Upper lobe of right lung (tissue), 1 donor: ENCODE data around the gene PLCZ1. TPM values are rescaled to one million over a fixed set of nuclear protein-coding genes. Genes with fewer than 3 reads are reported as not detected.

Experiments used
- ATAC-seq: fragments of 200-7000 bp; cut with Tn5 transposase; one replicate; pipeline ENCODE4 v1.9.1; 2020; ENCODE audit warnings: mild to moderate bottlenecking, moderate library complexity
- DNase-seq: peaks from one replicate; pipeline ENCODE4 v3.0.0-alpha.2; 2020
- H3K27ac ChIP-seq: fragments of 200-600 bp; one replicate; pipeline ENCODE4 v1.8.0; 2022
- H3K27me3 ChIP-seq: fragments of 200-600 bp; one replicate; pipeline ENCODE4 v1.8.0; 2022; ENCODE audit warnings: mild to moderate bottlenecking
- H3K36me3 ChIP-seq: fragments of 200-600 bp; one replicate; pipeline ENCODE4 v1.8.0; 2022
- H3K4me1 ChIP-seq: fragments of 200-600 bp; one replicate; pipeline ENCODE4 v1.8.0; 2022
- H3K4me3 ChIP-seq: fragments of 200-600 bp; one replicate; pipeline ENCODE4 v1.8.0; 2022; ENCODE audit warnings: mild to moderate bottlenecking
- H3K9me3 ChIP-seq: fragments of 200-600 bp; one replicate; pipeline ENCODE4 v1.8.0; 2022
- intact Hi-C: fragments of 100-400 bp; cut with DNase I; formaldehyde crosslinking; loops from one replicate; pipeline ENCODE4 v1.11.0; 2022
- total RNA-seq: library from RNA; stranded (reverse); fragmentation: NEBNext Ultra II Directional; extraction: Animal tissue kit (Norgen Biotek cat#: 25700); gene quantifications from one replicate; pipeline ENCODE4 v1.2.1, GENCODE V29; 2021
- TF ChIP-seq, protein P1 (sequence below): fragments of 200-600 bp; IDR thresholded peaks from one replicate; pipeline ENCODE4 v1.8.0; 2022; ENCODE audit warnings: antibody characterized with exemption
- donor health status: DM: no; HTN: yes; CAD: no; lungs with severe emphysema.

The PLCZ1 gene
- total RNA-seq, 1 donor from 2014 or later: not detected

DNA sequence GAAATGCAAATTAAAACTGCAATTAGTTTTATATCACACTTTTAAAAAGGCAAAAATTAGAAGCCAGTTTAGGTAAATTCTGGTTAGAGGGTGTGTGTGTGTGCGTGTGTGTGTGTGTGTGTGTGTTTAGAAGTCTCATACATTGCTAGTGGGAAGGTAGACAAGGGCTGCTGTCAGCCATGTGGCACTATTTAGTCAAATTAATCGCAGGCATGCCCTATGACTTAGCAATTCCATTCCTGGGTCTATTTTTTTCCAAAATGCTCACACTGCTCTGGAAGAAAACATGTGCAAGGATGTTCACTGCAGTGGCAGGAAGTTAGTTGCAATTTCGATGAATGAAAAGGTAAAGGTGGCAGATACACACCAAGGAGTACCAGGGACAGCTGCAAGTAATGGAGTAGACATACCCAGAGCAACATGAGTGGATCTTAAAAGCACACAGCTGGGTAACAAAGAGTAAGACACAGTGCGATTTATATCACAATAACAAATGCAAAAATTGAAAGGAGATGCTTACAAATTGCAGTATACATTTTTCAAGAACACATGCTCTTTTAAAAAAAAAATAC is 11.7 kb upstream of the PLCZ1 start:
- Histone ChIP-seq H3K9me3 (no peaks in the 10 kb centered on the region), H3K27me3 (no peaks in the 10 kb centered on the region), H3K36me3 (no peaks in the 10 kb centered on the region), H3K27ac (no peak overlapping the region), H3K4me3 (no peak overlapping the region), H3K4me1 (peaks cover 6% of the 10 kb centered on the region)
- TF ChIP-seq, protein P1, sequence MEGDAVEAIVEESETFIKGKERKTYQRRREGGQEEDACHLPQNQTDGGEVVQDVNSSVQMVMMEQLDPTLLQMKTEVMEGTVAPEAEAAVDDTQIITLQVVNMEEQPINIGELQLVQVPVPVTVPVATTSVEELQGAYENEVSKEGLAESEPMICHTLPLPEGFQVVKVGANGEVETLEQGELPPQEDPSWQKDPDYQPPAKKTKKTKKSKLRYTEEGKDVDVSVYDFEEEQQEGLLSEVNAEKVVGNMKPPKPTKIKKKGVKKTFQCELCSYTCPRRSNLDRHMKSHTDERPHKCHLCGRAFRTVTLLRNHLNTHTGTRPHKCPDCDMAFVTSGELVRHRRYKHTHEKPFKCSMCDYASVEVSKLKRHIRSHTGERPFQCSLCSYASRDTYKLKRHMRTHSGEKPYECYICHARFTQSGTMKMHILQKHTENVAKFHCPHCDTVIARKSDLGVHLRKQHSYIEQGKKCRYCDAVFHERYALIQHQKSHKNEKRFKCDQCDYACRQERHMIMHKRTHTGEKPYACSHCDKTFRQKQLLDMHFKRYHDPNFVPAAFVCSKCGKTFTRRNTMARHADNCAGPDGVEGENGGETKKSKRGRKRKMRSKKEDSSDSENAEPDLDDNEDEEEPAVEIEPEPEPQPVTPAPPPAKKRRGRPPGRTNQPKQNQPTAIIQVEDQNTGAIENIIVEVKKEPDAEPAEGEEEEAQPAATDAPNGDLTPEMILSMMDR: no peak
- DNase-seq (no peak), ATAC-seq (no peak)
- intact Hi-C loops: no loop called here

DNA sequence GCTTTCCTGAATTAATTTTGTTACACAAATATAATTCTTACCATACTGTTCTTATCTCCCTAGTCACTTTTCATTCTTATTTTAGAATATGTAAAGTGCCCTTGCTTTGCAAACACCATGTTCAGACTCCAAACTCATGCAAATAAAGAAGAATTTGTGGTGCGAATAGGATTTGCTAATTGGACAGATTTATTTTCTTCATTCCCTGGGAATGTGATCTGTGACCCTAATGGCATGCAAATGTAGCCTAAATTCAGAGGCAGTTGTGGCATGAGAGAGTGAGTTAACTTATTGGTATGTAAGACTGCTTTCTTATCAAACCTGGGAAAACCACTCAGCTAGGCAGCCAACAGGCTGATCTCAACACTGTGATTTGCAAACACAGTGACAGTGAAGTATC is 10.1 kb upstream of the PLCZ1 start:
- intact Hi-C loops: no loop called here
- TF ChIP-seq, protein P1: no peak
- Histone ChIP-seq H3K4me1 (no peaks in the 10 kb centered on the region), H3K27ac (no peak overlapping the region), H3K9me3 (no peaks in the 10 kb centered on the region), H3K27me3 (no peaks in the 10 kb centered on the region), H3K36me3 (no peaks in the 10 kb centered on the region), H3K4me3 (no peak overlapping the region)
- ATAC-seq: peak; percentile 62
- no peak for DNase-seq

DNA sequence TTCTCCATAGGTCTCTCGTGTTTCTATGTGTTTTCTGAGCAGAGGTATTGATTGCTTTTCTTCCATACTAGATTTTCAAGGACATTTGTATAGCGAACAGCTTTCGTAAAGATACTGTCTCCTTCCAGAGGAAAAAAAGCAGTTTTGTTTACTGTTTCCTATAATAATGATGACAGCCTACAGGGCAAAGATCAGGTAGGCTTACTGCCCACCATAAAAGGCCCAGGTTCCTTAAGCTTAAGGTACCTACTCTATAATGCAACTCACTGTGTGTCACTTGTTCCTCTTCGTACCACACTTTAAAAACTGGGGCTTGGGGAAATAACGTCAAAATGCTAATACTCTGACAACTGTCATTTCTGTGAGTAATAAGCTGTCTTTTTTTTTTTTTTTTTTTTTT is 6.7 kb downstream of the PLCZ1 start:
- H3K27me3 ChIP-seq: no peaks in the 10 kb centered on the region
- no peak for DNase-seq
- TF ChIP-seq, protein P1: no peak
- no peak overlapping the region for H3K27ac ChIP-seq
- H3K4me1 ChIP-seq: no peaks in the 10 kb centered on the region
- ATAC-seq: no peak
- no peak overlapping the region for H3K4me3 ChIP-seq
- H3K36me3 ChIP-seq: no peaks in the 10 kb centered on the region
- intact Hi-C loops: no loop called here
- no peaks in the 10 kb centered on the region for H3K9me3 ChIP-seq

DNA sequence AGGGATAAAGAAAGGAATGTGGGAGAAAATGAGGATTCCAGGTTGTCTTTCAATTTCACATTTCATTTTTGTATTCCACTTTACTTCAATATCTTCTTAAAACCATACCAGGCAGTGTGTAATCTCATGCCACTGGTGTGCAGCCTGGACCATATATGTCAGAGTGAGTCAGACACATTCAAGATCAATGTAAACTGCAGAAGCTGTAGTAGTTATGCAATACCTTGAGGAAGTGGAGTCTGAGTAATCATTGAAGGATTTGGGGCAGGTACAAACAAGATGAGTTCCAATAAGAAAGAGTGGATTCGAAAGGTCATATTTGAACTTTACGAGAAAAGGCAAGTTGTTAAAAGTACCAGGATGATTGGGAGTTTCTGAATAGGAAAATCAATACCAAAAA is 14.1 kb downstream of the PLCZ1 start:
- H3K27me3 ChIP-seq: no peaks in the 10 kb centered on the region
- ATAC-seq: peak; percentile 78
- H3K9me3 ChIP-seq: no peaks in the 10 kb centered on the region
- no peak overlapping the region for H3K4me3 ChIP-seq
- intact Hi-C loops: no loop called here
- no peaks in the 10 kb centered on the region for H3K36me3 ChIP-seq
- DNase-seq: no peak
- no peaks in the 10 kb centered on the region for H3K4me1 ChIP-seq
- no peak overlapping the region for H3K27ac ChIP-seq
- TF ChIP-seq, protein P1: no peak

DNA sequence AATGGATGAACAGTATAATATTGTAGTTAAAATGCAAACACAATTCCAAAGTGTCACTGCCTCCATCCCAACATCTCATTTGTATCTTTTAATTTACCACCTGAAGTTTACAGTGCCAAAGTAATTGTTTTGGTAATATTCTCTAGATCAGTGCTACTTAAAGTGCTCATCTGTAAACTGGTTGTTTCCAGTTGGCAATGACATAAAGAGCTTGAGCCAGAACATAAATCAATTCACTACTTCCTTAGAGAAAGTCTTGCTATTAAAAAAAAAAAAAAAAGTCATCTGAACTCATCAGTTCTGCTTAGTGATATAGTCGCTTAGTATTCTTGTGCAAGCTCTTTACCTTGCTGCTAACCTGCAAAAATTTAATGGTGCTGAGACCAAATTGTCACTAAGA is 16.4 kb downstream of the PLCZ1 start:
- TF ChIP-seq, protein P1: no peak
- H3K4me1 ChIP-seq: no peaks in the 10 kb centered on the region
- H3K27ac ChIP-seq: no peak overlapping the region
- H3K9me3 ChIP-seq: no peaks in the 10 kb centered on the region
- H3K27me3 ChIP-seq: no peaks in the 10 kb centered on the region
- no peaks in the 10 kb centered on the region for H3K36me3 ChIP-seq
- DNase-seq: no peak
- intact Hi-C loops: no loop called here
- ATAC-seq: no peak
- H3K4me3 ChIP-seq: no peak overlapping the region

DNA sequence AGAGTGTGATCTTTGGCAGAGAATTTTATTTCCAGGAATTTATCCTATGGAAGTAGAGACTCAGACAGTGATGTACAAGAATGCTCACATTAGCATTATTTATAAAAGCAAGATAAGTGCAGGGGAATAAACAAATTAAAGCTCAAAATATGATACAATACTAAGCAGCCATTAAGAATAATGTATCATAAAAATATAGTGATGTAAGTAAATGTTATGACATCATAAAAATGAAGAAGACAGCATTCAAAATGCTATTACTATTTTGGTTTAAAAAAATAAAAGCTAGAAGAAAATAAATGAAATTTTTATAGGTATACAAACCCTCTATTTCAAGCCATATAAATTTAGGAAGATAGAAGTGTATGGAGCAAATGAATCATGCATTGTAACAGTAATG is 17.1 kb downstream of the PLCZ1 start:
- Histone ChIP-seq H3K4me1 (no peaks in the 10 kb centered on the region), H3K4me3 (no peak overlapping the region), H3K36me3 (no peaks in the 10 kb centered on the region), H3K27me3 (no peaks in the 10 kb centered on the region), H3K27ac (no peak overlapping the region), H3K9me3 (no peaks in the 10 kb centered on the region)
- TF ChIP-seq, protein P1: no peak
- intact Hi-C loops: no loop called here
- DNase-seq (no peak), ATAC-seq (no peak)
